GM18870 (cell line): ENCODE results near the gene LCLAT1.
"Not testable (repeated sequence)": the region's sequence is repeated elsewhere in the genome, so short reads cannot be mapped to it uniquely, and the experiment has no call there.

Experiments used
- ATAC-seq: cut with Tn5 transposase; IDR thresholded peaks from one replicate; pipeline ENCODE4 v1.9.1; 2021; ENCODE audit warnings: moderate library complexity; ENCODE audit not compliant: unreplicated experiment

Gene LCLAT1

GRCh38 chr2:30583204-30583749 is 136.2 kb downstream of the LCLAT1 start:
- ATAC-seq: no peak

GRCh38 chr2:30584116-30584515 is 137.1 kb downstream of the LCLAT1 start:
- peak; percentile 53 for ATAC-seq

GRCh38 chr2:30588994-30589393 is 141.9 kb downstream of the LCLAT1 start:
- no peak for ATAC-seq

- ATAC-seq: no peak
Observed at GRCh38 chr2:30590407-30590806, 143.4 kb downstream of the LCLAT1 start.

GRCh38 chr2:30591186-30591585 is 144.1 kb downstream of the LCLAT1 start:
- no peak for ATAC-seq

- ATAC-seq: no peak
Observed at GRCh38 chr2:30601375-30601774, 154.3 kb downstream of the LCLAT1 start.

- no peak for ATAC-seq
Observed at GRCh38 chr2:30605197-30605596, 158.2 kb downstream of the LCLAT1 start.

- ATAC-seq: no peak
Observed at GRCh38 chr2:30608643-30609042, 161.6 kb downstream of the LCLAT1 start.

- ATAC-seq: no peak
Observed at GRCh38 chr2:30611583-30611982, 164.5 kb downstream of the LCLAT1 start.

GRCh38 chr2:30612371-30612770 is 165.3 kb downstream of the LCLAT1 start:
- no peak for ATAC-seq

- no peak for ATAC-seq
Observed at GRCh38 chr2:30613001-30613400, 166.0 kb downstream of the LCLAT1 start.

- ATAC-seq: not testable (repeated sequence)
Observed at GRCh38 chr2:30614227-30614626, 167.2 kb downstream of the LCLAT1 start.

- no peak for ATAC-seq
Observed at GRCh38 chr2:30615926-30616325, 168.9 kb downstream of the LCLAT1 start.

- no peak for ATAC-seq
Observed at GRCh38 chr2:30620102-30620501, 173.1 kb downstream of the LCLAT1 start.

- ATAC-seq: no peak
Observed at GRCh38 chr2:30621836-30622235, 174.8 kb downstream of the LCLAT1 start.

- no peak for ATAC-seq
Observed at GRCh38 chr2:30622452-30622851, 175.4 kb downstream of the LCLAT1 start.

GRCh38 chr2:30625276-30625675 is 178.2 kb downstream of the LCLAT1 start:
- no peak for ATAC-seq

- no peak for ATAC-seq
Observed at GRCh38 chr2:30625701-30626100, 178.7 kb downstream of the LCLAT1 start.

- no peak for ATAC-seq
Observed at GRCh38 chr2:30626397-30626796, 179.4 kb downstream of the LCLAT1 start.

GRCh38 chr2:30627151-30627550 is 180.1 kb downstream of the LCLAT1 start:
- no peak for ATAC-seq

- ATAC-seq: no peak
Observed at GRCh38 chr2:30628341-30628740, 181.3 kb downstream of the LCLAT1 start.

- no peak for ATAC-seq
Observed at GRCh38 chr2:30629866-30630265, 182.8 kb downstream of the LCLAT1 start.

GRCh38 chr2:30631051-30631671 is 184.1 kb downstream of the LCLAT1 start:
- peak; percentile 75 for ATAC-seq
